ENCODE results near the gene LPO.

LPO gene

DNA sequence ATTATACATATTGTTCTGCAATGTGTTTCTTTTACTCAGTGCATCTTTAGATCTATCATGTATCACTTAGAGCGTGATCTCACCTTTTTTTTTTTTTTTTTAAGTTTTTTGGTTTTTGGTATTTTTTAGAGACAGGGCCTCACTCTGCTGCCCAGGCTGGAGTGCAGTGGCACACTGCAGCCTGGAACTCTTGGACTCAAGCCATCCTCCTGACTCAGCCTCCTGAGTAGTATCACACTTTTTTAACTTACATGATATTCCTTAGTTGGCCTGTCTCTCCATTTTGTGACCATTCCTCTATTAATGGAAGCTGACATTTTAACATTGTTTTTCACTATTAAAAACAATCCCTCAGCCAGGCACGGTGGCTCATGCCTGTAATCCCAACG is 47.0 kb downstream of the LPO start:
- Histone ChIP-seq H3K4me3 (ENCODE audit: low read length) (no peak overlapping the region), H3K36me3 (ENCODE audit: control insufficient read depth, insufficient read depth, low read length) (no peaks in the 10 kb centered on the region), H3K9ac (ENCODE audit: low read length) (no peak overlapping the region), H3K27me3 (ENCODE audit: control insufficient read depth, insufficient read depth, low read length) (peaks cover 7% of the 10 kb centered on the region), H3K4me1 (ENCODE audit: control insufficient read depth, insufficient read depth, low read length) (no peaks in the 10 kb centered on the region), H3K9me3 (ENCODE audit: control insufficient read depth, low read length) (no peaks in the 10 kb centered on the region)

DNA sequence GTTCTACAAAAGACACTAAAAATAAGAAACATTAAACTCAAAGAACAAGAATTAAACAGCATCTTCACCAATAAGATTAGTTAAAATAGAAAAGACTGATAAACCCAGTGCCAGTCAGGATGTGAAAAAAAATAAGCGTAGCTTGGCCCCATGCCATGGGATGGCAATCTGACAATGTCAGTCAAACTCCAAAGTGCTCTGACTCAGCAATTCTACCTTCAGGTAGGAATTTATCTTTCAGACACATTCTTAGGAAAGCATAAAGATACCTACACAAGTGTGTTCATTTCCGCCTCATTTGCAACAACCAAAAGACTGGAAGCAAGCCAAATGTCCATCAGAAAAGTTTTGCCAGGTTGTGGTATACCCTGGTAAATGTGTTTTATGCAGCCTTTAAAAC is 51.5 kb downstream of the LPO start:
- H3K9me3 ChIP-seq (ENCODE audit: control insufficient read depth, low read length): no peaks in the 10 kb centered on the region
- no peak overlapping the region for H3K9ac ChIP-seq (ENCODE audit: low read length)
- H3K4me1 ChIP-seq (ENCODE audit: control insufficient read depth, insufficient read depth, low read length): no peaks in the 10 kb centered on the region
- H3K4me3 ChIP-seq (ENCODE audit: low read length): no peak overlapping the region
- no peaks in the 10 kb centered on the region for H3K36me3 ChIP-seq (ENCODE audit: control insufficient read depth, insufficient read depth, low read length)
- H3K27me3 ChIP-seq (ENCODE audit: control insufficient read depth, insufficient read depth, low read length): no peaks in the 10 kb centered on the region

DNA sequence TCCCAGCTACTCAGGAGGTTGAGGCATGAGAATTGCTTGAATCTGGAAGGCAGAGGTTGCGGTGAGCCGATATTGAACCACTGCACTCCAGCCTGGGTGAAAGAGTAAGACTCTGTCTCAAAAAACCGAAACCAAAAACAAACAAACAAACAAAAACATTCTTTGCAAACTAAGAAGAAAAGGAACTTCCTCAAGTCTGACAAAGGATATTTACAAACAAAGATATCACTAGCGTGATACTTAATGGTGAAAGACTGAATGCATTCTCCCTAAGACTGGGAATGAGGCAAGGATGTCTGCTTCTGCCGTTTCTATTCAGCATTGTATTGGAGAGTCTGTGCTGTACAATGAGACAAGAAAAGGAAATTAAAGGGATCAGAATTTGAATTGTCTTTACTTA is 52.9 kb downstream of the LPO start:
- Histone ChIP-seq H3K27me3 (ENCODE audit: control insufficient read depth, insufficient read depth, low read length) (no peaks in the 10 kb centered on the region), H3K9me3 (ENCODE audit: control insufficient read depth, low read length) (no peaks in the 10 kb centered on the region), H3K9ac (ENCODE audit: low read length) (no peak overlapping the region), H3K4me1 (ENCODE audit: control insufficient read depth, insufficient read depth, low read length) (no peaks in the 10 kb centered on the region), H3K4me3 (ENCODE audit: low read length) (no peak overlapping the region), H3K36me3 (ENCODE audit: control insufficient read depth, insufficient read depth, low read length) (no peaks in the 10 kb centered on the region)

DNA sequence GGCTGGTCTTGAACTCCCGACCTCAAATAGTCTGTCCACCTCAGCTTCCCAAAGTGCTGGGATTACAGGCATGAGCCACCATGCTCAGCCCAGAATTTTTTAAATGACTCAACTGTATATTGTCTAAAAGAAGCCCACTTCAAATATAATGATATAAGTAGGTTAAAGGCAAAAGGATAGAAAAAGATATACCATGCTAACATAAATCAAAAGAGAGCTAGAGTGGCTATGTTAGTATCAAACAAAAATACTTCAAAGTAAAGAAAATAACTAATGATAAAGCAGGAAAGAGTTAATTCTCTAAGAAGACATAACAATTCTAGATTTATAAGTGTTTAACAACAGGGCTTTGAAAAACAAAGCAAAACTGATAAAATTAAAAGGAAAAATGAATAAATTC is 55.6 kb downstream of the LPO start:
- Histone ChIP-seq H3K9ac (ENCODE audit: low read length) (no peak overlapping the region), H3K4me1 (ENCODE audit: control insufficient read depth, insufficient read depth, low read length) (no peaks in the 10 kb centered on the region), H3K9me3 (ENCODE audit: control insufficient read depth, low read length) (no peaks in the 10 kb centered on the region), H3K4me3 (ENCODE audit: low read length) (no peak overlapping the region), H3K27me3 (ENCODE audit: control insufficient read depth, insufficient read depth, low read length) (no peaks in the 10 kb centered on the region), H3K36me3 (ENCODE audit: control insufficient read depth, insufficient read depth, low read length) (no peaks in the 10 kb centered on the region)

DNA sequence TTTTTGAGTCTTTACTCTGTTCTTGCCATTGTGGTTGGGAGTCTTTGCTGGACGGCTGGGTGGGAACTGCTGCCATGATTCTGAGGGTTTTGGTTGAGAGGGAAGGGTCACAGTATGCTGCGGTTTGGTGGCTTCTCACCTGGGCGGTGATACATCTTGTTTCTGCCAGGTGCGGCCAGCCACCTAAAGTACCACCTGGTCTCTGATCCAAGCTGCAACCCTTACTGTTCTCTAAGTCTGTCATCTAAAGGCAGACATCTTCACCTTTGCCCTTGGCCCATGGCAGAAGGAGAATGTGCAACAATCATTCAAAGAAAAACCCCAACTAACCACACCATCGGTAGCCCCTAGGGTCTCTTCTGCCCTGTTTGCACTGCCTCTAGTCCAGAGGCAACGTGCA is 62.0 kb downstream of the LPO start:
- no peaks in the 10 kb centered on the region for H3K27me3 ChIP-seq (ENCODE audit: control insufficient read depth, insufficient read depth, low read length)

DNA sequence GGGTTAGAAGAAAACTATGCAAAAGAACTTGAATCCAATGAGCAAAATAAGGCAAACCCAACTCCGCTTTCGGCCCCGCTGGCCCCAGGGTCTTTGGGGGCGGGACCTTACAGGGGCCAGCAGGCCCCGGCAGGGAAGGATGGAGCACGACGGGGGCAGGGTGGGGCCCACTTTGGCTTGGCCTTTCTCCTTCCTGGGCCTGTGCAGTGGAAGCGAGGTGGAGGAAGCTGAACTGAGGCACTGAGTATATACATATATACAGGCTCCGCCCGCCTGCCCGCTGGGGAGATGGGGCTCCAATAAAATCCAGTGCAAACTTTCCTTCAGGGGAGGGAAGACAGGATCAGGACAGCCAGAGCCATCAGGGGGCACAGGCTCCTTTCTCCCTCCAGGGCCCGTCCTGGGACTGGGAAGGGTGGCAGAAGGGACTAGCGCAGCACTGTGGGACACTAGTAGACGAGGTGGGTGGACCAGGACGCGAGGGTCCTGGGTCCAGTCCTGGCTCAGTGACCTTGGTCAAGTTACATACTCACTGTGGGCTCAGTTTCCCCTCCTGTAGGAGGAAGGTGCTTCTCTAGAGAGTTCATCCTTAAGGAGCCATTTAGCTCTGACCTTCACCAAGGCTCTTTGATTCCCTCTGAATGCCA is 63.2 kb downstream of the LPO start:
- Histone ChIP-seq H3K9me3 (ENCODE audit: control insufficient read depth, low read length) (no peaks in the 10 kb centered on the region), H3K27me3 (ENCODE audit: control insufficient read depth, insufficient read depth, low read length) (no peaks in the 10 kb centered on the region), H3K4me3 (ENCODE audit: low read length) (no peak overlapping the region), H3K9ac (ENCODE audit: low read length) (no peak overlapping the region), H3K4me1 (ENCODE audit: control insufficient read depth, insufficient read depth, low read length) (no peaks in the 10 kb centered on the region), H3K36me3 (ENCODE audit: control insufficient read depth, insufficient read depth, low read length) (no peaks in the 10 kb centered on the region)

More for the DNA sequence above, 62.0 kb downstream of the LPO start:
- H3K9me3 ChIP-seq (ENCODE audit: control insufficient read depth, low read length): no peaks in the 10 kb centered on the region
- H3K9ac ChIP-seq (ENCODE audit: low read length): no peak overlapping the region
- no peak overlapping the region for H3K4me3 ChIP-seq (ENCODE audit: low read length)
- H3K4me1 ChIP-seq (ENCODE audit: control insufficient read depth, insufficient read depth, low read length): no peaks in the 10 kb centered on the region
- no peaks in the 10 kb centered on the region for H3K36me3 ChIP-seq (ENCODE audit: control insufficient read depth, insufficient read depth, low read length)

DNA sequence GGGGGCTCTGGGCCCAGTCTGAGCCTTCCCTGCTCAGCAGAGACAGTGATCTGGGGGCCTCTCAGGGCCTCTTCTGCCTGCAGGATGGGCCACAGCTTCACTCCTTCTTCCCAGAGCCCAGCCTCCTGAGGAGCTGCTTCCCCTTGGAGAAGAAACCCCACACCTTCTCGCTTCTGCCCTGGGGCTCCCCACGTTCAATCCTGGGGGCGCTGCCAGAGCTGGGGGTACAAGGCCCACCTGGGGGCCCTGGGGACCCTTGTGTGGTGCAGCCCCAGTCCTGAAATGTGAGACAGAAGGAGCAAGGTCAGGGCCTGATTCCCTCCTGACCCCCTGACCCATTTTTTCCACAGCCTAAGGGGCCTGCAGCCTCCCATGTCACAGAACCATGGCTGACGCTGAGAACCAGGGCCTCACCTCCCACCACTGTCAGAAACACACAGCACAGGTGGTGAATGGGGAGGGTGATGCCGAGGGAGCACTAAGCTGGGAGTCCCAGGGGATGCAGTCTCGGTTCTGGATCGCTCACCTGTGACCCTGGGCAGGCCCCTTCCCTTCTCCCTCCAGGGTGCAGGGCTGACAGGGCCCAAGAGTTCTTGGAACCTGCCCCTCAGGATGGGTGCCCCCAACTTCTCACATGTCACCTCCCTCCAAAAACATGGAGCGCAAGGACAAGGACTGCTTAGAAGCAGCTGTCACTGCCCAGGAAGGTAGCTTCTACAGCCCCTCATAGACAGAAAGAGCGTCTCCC is 64.0 kb downstream of the LPO start:
- Histone ChIP-seq H3K4me3 (ENCODE audit: low read length) (no peak overlapping the region), H3K4me1 (ENCODE audit: control insufficient read depth, insufficient read depth, low read length) (no peaks in the 10 kb centered on the region), H3K9me3 (ENCODE audit: control insufficient read depth, low read length) (no peaks in the 10 kb centered on the region), H3K36me3 (ENCODE audit: control insufficient read depth, insufficient read depth, low read length) (no peaks in the 10 kb centered on the region), H3K9ac (ENCODE audit: low read length) (no peak overlapping the region), H3K27me3 (ENCODE audit: control insufficient read depth, insufficient read depth, low read length) (no peaks in the 10 kb centered on the region)

DNA sequence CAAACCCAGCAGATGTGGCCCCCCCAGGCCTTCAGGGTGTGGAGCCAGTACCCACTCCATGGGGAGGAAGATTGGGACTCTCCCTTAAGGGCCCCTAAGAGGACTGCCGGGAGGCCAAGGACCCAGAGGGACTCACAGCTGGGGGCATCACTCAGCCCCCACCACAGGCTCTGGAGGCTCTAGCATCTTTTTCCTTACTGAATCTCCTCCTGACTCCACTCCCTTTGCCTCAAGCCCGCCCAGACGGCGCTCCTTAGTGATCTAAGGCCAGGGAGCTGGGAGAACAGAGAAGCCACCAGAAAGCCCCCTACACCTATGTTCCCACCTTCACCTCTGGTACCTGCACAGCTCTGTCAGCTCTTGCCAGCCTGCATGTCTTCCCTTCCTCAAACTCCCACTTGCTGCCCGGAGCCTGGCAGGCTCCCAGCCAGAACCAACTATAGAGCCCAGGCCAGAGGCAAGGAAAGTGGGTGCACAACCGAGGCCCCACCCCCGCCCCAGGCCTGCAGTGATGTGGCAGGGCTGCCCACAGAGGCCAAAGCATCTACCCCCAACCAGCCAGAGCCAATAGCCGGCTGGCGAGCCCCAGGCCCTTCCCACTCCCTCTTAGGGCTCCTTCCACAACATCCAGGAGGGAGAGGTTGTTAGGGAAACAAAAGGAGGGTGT is 64.7 kb downstream of the LPO start:
- H3K4me3 ChIP-seq (ENCODE audit: low read length): no peak overlapping the region
- H3K4me1 ChIP-seq (ENCODE audit: control insufficient read depth, insufficient read depth, low read length): no peaks in the 10 kb centered on the region

DNA sequence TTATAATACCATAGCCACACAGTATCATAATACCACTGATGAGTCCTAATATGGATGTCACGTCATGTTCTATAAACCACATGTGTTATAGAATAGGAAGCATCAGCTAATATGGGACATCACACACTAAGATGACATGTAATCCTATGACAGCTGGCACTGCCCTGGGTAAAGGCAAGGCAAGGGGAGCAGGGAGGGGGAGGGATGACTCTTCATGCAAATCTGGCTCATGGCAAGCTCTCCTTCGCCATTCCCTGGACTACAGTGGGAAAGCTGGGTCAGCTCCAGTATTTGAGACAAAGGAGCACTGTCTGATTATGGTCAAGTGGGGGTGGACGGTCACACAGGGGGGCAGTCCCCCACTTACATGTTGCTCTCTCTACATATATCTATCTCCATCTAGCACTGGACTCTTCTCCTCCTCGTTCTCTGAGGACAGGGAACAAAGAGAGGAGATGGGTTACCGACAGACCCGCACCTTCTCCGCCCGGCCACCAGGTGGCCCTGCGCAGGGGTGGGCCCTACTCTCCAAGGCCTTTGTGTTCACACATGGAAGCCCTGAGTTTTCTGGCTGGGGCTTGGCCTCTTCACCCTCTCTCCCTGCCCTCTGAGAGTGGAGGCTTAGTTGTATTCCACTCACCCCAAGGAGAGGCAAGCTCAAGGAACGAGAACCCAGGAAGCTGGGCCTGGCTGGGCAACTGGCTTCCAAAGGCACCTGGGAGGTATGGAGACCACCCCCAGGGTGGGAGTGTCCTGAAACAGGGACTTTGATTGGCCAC is 65.8 kb downstream of the LPO start:
- Histone ChIP-seq H3K36me3 (ENCODE audit: control insufficient read depth, insufficient read depth, low read length) (no peaks in the 10 kb centered on the region), H3K4me3 (ENCODE audit: low read length) (no peak overlapping the region), H3K9ac (ENCODE audit: low read length) (no peak overlapping the region), H3K27me3 (ENCODE audit: control insufficient read depth, insufficient read depth, low read length) (no peaks in the 10 kb centered on the region), H3K9me3 (ENCODE audit: control insufficient read depth, low read length) (no peaks in the 10 kb centered on the region), H3K4me1 (ENCODE audit: control insufficient read depth, insufficient read depth, low read length) (no peaks in the 10 kb centered on the region)

More for the DNA sequence above, 64.7 kb downstream of the LPO start:
- Histone ChIP-seq H3K9ac (ENCODE audit: low read length) (no peak overlapping the region), H3K27me3 (ENCODE audit: control insufficient read depth, insufficient read depth, low read length) (no peaks in the 10 kb centered on the region), H3K36me3 (ENCODE audit: control insufficient read depth, insufficient read depth, low read length) (no peaks in the 10 kb centered on the region), H3K9me3 (ENCODE audit: control insufficient read depth, low read length) (no peaks in the 10 kb centered on the region)

DNA sequence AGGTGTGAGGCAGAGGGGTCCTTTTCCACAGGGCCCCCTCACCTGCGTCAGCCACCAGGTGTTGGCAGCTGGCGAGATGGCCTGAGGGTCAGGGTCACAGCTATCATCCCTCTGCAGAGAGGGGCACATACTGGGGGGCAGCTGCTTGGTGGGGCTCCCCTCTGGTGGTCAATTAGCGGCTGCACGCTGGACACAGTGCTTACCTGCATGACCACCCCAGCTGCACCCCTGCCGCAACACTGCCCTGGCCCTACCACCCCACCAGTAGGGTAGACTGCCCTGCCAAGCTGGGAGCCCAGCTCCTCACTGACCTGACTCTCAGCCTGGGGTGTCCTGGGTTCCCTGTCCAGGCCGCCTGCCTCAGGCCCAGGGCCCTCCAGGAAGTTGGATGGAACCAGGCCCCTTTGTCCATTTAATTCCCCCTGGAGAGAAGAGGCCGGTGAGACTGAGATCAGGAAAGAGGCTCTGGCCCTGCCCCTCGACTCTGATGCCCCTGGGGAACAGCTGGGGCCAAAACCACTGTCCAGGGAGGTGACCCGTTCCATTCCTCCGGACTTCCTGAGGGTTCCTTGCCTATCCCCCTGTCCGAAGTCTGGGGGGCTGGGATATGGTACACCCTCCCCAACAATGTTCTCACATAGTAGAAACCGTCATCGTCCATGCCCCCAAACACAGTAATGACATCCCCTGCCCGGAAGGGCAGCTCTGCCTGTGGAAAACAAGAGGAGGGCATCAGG is 66.5 kb downstream of the LPO start:
- Histone ChIP-seq H3K27me3 (ENCODE audit: control insufficient read depth, insufficient read depth, low read length) (no peaks in the 10 kb centered on the region), H3K4me3 (ENCODE audit: low read length) (no peak overlapping the region), H3K36me3 (ENCODE audit: control insufficient read depth, insufficient read depth, low read length) (no peaks in the 10 kb centered on the region), H3K4me1 (ENCODE audit: control insufficient read depth, insufficient read depth, low read length) (no peaks in the 10 kb centered on the region), H3K9me3 (ENCODE audit: control insufficient read depth, low read length) (no peaks in the 10 kb centered on the region), H3K9ac (ENCODE audit: low read length) (no peak overlapping the region)

DNA sequence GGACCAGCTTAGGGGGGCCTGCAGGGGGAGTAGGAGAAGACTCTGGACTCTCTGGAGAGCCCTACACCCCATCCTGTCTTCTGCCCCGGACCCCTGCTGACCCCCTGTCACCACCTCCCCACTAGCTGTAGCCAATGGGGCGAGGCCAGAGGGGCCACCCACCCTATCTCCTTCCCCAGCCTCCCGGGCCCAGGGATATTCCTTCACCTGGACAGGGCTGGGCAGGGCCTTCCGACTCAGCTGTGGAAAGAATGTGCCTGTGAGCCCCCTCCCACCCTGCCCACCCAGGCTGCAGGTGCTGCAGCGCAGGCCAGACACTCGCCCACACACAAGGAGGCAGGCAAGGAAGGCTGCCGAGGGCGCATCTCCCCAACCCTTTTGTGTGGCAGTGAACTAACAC is 67.2 kb downstream of the LPO start:
- no peaks in the 10 kb centered on the region for H3K36me3 ChIP-seq (ENCODE audit: control insufficient read depth, insufficient read depth, low read length)
- H3K27me3 ChIP-seq (ENCODE audit: control insufficient read depth, insufficient read depth, low read length): no peaks in the 10 kb centered on the region
- H3K9me3 ChIP-seq (ENCODE audit: control insufficient read depth, low read length): no peaks in the 10 kb centered on the region
- H3K9ac ChIP-seq (ENCODE audit: low read length): no peak overlapping the region
- no peaks in the 10 kb centered on the region for H3K4me1 ChIP-seq (ENCODE audit: control insufficient read depth, insufficient read depth, low read length)
- H3K4me3 ChIP-seq (ENCODE audit: low read length): no peak overlapping the region

Data from mucosa of stomach (tissue), 1 donor.